DND-41 (cell line): Measurements from ENCODE around the gene NECTIN2.

Experiments
- CTCF ChIP-seq: IDR thresholded peaks from 2 replicates; pipeline ENCODE4 v1.5.1; 2012; ENCODE audit warnings: borderline replicate concordance, low read length, moderate library complexity, mild to moderate bottlenecking; ENCODE audit not compliant: poor library complexity, severe bottlenecking; ENCODE audit errors: extremely low read depth
- EZH2 ChIP-seq: IDR thresholded peaks from 3 replicates; pipeline ENCODE4 v1.6.1; 2012; ENCODE audit warnings: borderline replicate concordance, low read depth, mild to moderate bottlenecking, moderate library complexity, low read length, inconsistent platforms; ENCODE audit not compliant: severe bottlenecking

- TF ChIP-seq CTCF: no peak
- TF ChIP-seq EZH2: no peak
Measured at GRCh38 chr19:44897835-44898234, 51.7 kb downstream of the NECTIN2 start.
